NCI-H748 (cell line): ENCODE measurements around the gene PPP6R2.
"Not testable (repeated sequence)": the region's sequence is repeated elsewhere in the genome, so short reads cannot be mapped to it uniquely, and the experiment has no call there.

Experiments
- DNase-seq: peaks from one replicate; lab custom pipeline; 2025; ENCODE audit not compliant: unreplicated experiment; lab: John Stamatoyannopoulos, UW

Gene PPP6R2

GRCh38 chr22:50339945-50340879 is 2.9 kb upstream of the PPP6R2 start:
- no peak for DNase-seq

- DNase-seq = peak; percentile 93
Observed at GRCh38 chr22:50341977-50342650, 1.0 kb upstream of the PPP6R2 start.

GRCh38 chr22:50343541-50343935 is 411 bp downstream of the PPP6R2 start:
- DNase-seq = no peak

- DNase-seq = no peak
Observed at GRCh38 chr22:50346470-50346869, 3.3 kb downstream of the PPP6R2 start.

GRCh38 chr22:50347157-50347556 is 4.0 kb downstream of the PPP6R2 start:
- DNase-seq = no peak

- DNase-seq = no peak
Observed at GRCh38 chr22:50348058-50348457, 4.9 kb downstream of the PPP6R2 start.

- DNase-seq = no peak
Observed at GRCh38 chr22:50356186-50356585, 13.1 kb downstream of the PPP6R2 start.

- DNase-seq = no peak
Observed at GRCh38 chr22:50357222-50357621, 14.1 kb downstream of the PPP6R2 start.

GRCh38 chr22:50357756-50358155 is 14.6 kb downstream of the PPP6R2 start:
- no peak for DNase-seq

GRCh38 chr22:50360578-50360977 is 17.5 kb downstream of the PPP6R2 start:
- no peak for DNase-seq

GRCh38 chr22:50361222-50361621 is 18.1 kb downstream of the PPP6R2 start:
- no peak for DNase-seq

GRCh38 chr22:50361688-50362087 is 18.6 kb downstream of the PPP6R2 start:
- no peak for DNase-seq

GRCh38 chr22:50363166-50363802 is 20.2 kb downstream of the PPP6R2 start:
- DNase-seq = no peak

GRCh38 chr22:50363803-50364194 is 20.7 kb downstream of the PPP6R2 start:
- not testable (repeated sequence) for DNase-seq

GRCh38 chr22:50367778-50368500 is 24.8 kb downstream of the PPP6R2 start:
- no peak for DNase-seq

- no peak for DNase-seq
Observed at GRCh38 chr22:50371101-50371648, 28.0 kb downstream of the PPP6R2 start.

GRCh38 chr22:50376085-50376651 is 33.0 kb downstream of the PPP6R2 start:
- no peak for DNase-seq

GRCh38 chr22:50381021-50381555 is 38.0 kb downstream of the PPP6R2 start:
- not testable (repeated sequence) for DNase-seq

- no peak for DNase-seq
Observed at GRCh38 chr22:50396751-50397370, 53.7 kb downstream of the PPP6R2 start.
